Lower leg skin (tissue), 3 donors: ENCODE results near the gene GAS6.

Source experiments
- POLR2A ChIP-seq, 2 donors: fragments of 450-650 bp; IDR thresholded peaks; one replicate each; pipeline ENCODE4 v1.6.1; 2016 to 2017; ENCODE audit warnings: antibody characterized with exemption in 2 of 2, mild to moderate bottlenecking in 1 of 2, moderate library complexity in 1 of 2
- TF ChIP-seq, protein P1 (sequence below), 3 donors: fragments of 450-650 bp; IDR thresholded peaks; one replicate each; pipeline ENCODE4 v1.5.1; 2016; ENCODE audit warnings: antibody characterized with exemption in 3 of 3, mild to moderate bottlenecking in 3 of 3, moderate library complexity in 2 of 3

DNA sequence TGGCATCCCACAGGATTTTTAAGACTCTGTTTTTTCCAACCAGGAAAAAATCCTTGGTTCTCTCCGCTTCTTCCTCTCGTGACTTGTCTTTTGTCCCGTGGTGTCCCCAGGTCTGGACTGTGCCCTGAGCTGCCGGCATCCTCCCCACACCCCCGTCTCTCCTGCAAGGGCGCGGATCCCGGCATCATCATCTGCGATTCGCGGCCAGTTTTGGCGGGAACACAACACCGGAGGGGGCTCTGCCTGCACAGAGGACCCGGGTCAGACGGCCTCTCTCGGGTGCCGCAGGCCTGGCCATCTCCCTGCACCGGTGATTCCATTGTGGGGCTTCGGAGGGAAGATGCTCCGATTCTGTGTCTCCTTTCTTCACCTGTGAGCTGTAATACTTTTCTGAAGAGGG is 18.8 kb upstream of the GAS6 start:
- TF ChIP-seq, protein P1, sequence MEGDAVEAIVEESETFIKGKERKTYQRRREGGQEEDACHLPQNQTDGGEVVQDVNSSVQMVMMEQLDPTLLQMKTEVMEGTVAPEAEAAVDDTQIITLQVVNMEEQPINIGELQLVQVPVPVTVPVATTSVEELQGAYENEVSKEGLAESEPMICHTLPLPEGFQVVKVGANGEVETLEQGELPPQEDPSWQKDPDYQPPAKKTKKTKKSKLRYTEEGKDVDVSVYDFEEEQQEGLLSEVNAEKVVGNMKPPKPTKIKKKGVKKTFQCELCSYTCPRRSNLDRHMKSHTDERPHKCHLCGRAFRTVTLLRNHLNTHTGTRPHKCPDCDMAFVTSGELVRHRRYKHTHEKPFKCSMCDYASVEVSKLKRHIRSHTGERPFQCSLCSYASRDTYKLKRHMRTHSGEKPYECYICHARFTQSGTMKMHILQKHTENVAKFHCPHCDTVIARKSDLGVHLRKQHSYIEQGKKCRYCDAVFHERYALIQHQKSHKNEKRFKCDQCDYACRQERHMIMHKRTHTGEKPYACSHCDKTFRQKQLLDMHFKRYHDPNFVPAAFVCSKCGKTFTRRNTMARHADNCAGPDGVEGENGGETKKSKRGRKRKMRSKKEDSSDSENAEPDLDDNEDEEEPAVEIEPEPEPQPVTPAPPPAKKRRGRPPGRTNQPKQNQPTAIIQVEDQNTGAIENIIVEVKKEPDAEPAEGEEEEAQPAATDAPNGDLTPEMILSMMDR (IDR thresholded peaks at IDR 0.05): no peak
- TF ChIP-seq POLR2A (IDR thresholded peaks at IDR 0.05): no peak
